ENCODE data around the gene TDRD1. TPM values are rescaled to one million over a fixed set of nuclear protein-coding genes. Genes with fewer than 3 reads are reported as not detected.

TDRD1 gene
- total and polyA plus RNA-seq, 9 of the 15 experiments (the other 6 are each of a cell fraction or from before 2014, with no cell fraction given), result not detected

GRCh38 chr10:114189700-114190099 lies 10.5 kb downstream of the TDRD1 start:
- H3K4me2 ChIP-seq (ENCODE audit: insufficient read depth, low read length), result no peak overlapping the region
- CTCF ChIA-PET (ENCODE audit: low intra/inter-chr PET ratio), result no interaction called here
- H2AFZ ChIP-seq (ENCODE audit: low read depth, low read length), result no peak overlapping the region
- DNase-seq (ENCODE audit: extremely low read depth in 1 of 4, low spot score in 3 of 4) (no peak), ATAC-seq (no peak), FAIRE-seq (no peak)
- no peak overlapping the region for H3K4me3 ChIP-seq
- no peaks in the 10 kb centered on the region for H3K4me1 ChIP-seq (replicated peaks in 1 of 2; ENCODE audit: control insufficient read depth in 2 of 2, insufficient read depth in 2 of 2, low read length in 2 of 2)
- BruUV-seq (replicated peaks), result no TSS peak
- no peak overlapping the region for H3K27ac ChIP-seq (ENCODE audit: extremely low read depth, low read depth, low read length)
- H3K27me3 ChIP-seq (ENCODE audit: control insufficient read depth in 2 of 2, insufficient read depth in 2 of 2, low read length in 2 of 2), result peaks cover 6 to 16% of the 10 kb centered on the region in 2 experiments; a peak in 4 of 5 replicates
- no peaks in the 10 kb centered on the region for H4K20me1 ChIP-seq (replicated peaks; ENCODE audit: control insufficient read depth, insufficient read depth, low read length)
- no peaks in the 10 kb centered on the region for H3K9me1 ChIP-seq (ENCODE audit: control insufficient read depth, insufficient read depth, low read length)
- no peaks in the 10 kb centered on the region for H3K9me3 ChIP-seq (replicated peaks; ENCODE audit: control insufficient read depth, insufficient read depth, low read depth, low read length)
- H3K9ac ChIP-seq (ENCODE audit: insufficient read depth in 1 of 2, low read depth in 2 of 2, low read length in 2 of 2), result no peak overlapping the region
- no peaks in the 10 kb centered on the region for H3K79me2 ChIP-seq (ENCODE audit: control insufficient read depth, insufficient read depth, low read length)
- POLR2A ChIA-PET, result interaction anchor here (1.0 kb wide), 1 partner anchor 8 kb away, joined by 3 read pairs; no protein-coding TSS in a partner anchor
- 7% methylated on average over 7 of the region's 8 CpGs for WGBS (ENCODE audit: insufficient coverage, low coverage, missing lambda C conversion rate)
- no peak for TF ChIP-seq BRF2 (IDR thresholded peaks at IDR 0.05; ENCODE audit: borderline replicate concordance, insufficient read depth, insufficient read length)
- no peak for TF ChIP-seq TAF9B (IDR thresholded peaks at IDR 0.05; ENCODE audit: partially characterized antibody)
- TF ChIP-seq SLC30A9 (CRISPR knock-in tag; IDR thresholded peaks at IDR 0.05), result no peak
- TF ChIP-seq GATA2 (CRISPR knock-in tag; IDR thresholded peaks at IDR 0.05), result no peak
- TF ChIP-seq RBM25 (IDR thresholded peaks at IDR 0.05; ENCODE audit: low read depth, low read length, severe bottlenecking), result no peak
- TF ChIP-seq NUFIP1 (IDR thresholded peaks at IDR 0.05; ENCODE audit: partially characterized antibody), result no peak
- TF ChIP-seq, protein P1, sequence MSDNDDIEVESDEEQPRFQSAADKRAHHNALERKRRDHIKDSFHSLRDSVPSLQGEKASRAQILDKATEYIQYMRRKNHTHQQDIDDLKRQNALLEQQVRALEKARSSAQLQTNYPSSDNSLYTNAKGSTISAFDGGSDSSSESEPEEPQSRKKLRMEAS (CRISPR knock-in tag; IDR thresholded peaks at IDR 0.05), result no peak
- TF ChIP-seq ILF3 (IDR thresholded peaks at IDR 0.05; ENCODE audit: borderline replicate concordance), result no peak
- TF ChIP-seq ZNF354B (CRISPR knock-in tag; IDR thresholded peaks at IDR 0.05), result no peak
- TF ChIP-seq THRAP3 (IDR thresholded peaks at IDR 0.05; ENCODE audit: borderline replicate concordance), result no peak
- no peak for TF ChIP-seq PHF8 (IDR thresholded peaks at IDR 0.05; ENCODE audit: borderline replicate concordance, low read length)
- TF ChIP-seq PTRF (tag; IDR thresholded peaks at IDR 0.05), result no peak
- no peak for TF ChIP-seq HDAC2 (IDR thresholded peaks at IDR 0.05)
- no peaks in the 10 kb centered on the region for H3K36me3 ChIP-seq (ENCODE audit: control insufficient read depth, insufficient read depth, low read length)
- intact Hi-C loops (cut with micrococcal nuclease), result no loop called here
- in situ Hi-C loops (cut with MboI), result no loop called here
